Middle frontal gyrus (tissue), 1 donor: ENCODE results near the gene VMAC.
"Not testable (repeated sequence)": the region's sequence is repeated elsewhere in the genome, so short reads cannot be mapped to it uniquely, and the experiment has no call there.

Source experiments
- DNase-seq: peaks from one replicate; pipeline ENCODE4 v3.0.0-alpha.2; 2015; ENCODE audit warnings: low spot score; ENCODE audit errors: extremely low spot score

VMAC gene, protein sequence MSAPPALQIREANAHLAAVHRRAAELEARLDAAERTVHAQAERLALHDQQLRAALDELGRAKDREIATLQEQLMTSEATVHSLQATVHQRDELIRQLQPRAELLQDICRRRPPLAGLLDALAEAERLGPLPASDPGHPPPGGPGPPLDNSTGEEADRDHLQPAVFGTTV

DNA sequence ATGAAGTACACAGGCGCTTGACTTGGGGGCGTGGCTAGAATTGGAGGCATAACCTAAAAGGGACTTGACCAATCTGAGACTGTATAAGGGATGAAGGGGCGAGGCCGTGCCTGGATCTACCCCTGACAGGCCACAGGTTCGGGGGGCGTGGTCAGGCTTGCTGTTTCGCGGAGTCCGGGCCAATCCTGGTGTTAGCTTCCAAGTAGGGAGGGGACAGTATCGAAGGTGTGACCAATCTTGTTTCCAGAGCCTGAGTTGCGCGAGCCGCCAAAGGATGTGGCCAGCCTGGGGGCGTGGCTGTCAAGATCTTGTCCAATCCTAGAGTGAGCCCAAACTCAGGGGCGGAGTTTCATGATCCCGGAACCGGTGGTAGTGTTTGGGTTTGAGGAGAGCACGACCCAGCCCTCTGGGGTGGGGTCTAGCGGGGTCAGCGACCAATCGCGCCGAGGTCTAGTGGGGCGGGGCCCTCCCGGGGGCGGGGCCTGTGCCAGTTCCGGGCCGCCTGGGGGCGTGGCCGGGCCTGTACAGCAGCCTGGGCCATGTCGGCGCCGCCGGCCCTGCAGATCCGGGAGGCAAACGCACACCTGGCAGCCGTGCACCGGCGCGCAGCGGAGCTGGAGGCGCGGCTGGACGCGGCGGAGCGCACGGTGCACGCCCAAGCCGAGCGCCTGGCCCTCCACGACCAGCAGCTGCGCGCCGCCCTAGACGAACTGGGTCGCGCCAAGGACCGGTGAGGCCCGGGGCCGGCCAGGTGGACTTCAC, at the start of gene VMAC:
TSS of gene VMAC (plus strand) at position 521 of the 762 bp plus-strand sequence. CDS start at position 540, 19 bp downstream.
- DNase-seq, result peak; percentile 99

DNA sequence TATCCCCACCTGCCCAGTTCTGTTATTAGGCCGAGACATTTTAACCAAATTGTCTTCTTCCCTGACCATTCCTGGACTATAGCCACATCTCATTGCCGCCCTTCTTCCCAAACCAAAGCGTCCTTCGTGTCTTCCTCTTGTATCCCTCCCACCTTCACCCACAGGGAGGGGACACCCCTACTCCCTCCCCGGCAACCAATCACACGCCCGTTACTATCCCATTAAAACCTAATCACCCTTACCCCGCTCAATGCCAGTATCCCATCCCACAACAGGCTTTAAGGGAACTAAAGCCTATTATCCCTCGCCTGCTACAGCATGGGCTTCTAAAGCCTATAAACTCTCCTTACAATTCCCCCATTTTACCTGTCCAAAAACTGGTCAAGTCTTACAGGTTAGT, 49.5 kb upstream of the VMAC start:
- not testable (repeated sequence) for DNase-seq

DNA sequence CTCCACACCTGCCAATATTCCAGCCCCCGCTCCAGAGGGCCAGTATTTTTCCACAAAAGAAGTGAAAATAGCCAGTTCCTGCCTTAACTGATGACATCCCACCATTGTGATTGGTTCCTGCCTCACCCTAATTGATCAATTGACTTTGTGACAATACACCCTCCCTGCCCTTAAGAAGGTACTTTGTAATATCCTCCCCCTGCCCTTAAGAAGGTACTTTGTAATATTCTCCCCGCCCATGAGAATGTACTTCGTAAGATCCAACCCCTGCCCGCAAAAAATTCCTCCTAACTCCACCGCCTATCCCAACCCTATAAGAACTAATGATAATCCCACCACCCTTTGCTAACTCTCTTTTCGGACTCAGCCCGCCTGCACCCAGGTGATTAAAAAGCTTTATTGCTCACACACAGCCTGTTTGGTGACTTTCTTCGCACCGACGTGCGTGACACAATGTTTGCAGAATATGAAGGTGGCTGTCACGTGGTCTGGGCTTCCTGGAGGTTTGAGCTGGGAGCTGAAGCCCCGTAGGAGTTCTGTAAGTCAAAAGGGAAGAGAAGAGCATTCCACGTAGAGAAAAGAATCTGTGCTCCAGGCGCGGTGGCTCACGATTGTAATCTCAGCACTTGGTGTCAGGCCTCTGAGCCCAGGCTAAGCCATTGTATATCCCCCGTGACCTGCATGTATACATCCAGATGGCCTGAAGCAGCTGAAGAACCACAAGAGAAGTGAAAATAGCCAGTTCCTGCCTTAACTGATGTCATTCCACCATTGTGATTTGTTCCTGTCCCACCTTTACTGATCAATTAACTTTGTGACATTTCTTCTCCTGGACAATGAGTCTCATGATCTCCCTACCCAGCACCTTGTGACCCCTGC, 47.2 kb upstream of the VMAC start:
- DNase-seq, result no peak

DNA sequence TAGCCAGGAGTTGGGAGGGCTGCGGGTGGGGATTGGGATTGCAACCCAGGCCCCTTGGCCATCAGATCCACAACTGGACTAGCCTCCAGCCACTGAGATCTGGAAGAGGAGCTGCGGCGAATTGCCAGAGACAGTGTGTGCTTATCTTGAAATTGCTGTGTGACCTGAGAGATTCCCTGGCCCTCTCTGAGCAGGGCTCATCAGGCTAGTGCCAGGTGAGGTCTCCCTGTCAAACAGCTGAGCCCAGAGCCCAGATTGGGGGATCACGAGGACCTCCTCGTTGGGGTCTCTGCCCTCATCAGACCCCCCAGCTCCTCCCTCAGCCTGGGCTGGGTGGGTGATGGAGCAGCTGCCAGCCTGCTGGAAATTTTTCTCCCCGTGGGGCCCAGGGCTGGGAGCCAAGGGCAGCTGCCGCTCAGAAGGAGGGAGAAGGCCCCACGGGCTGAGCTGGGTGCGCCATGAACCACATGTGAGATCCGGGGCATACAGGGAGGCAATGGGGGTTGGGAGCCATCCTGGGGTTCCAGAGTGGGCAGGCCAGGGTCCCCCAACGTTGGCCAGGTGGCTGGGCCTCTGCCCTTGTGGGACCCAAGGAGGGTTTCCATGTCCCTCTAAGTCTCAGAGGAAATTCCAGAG, 41.5 kb upstream of the VMAC start:
- no peak for DNase-seq

DNA sequence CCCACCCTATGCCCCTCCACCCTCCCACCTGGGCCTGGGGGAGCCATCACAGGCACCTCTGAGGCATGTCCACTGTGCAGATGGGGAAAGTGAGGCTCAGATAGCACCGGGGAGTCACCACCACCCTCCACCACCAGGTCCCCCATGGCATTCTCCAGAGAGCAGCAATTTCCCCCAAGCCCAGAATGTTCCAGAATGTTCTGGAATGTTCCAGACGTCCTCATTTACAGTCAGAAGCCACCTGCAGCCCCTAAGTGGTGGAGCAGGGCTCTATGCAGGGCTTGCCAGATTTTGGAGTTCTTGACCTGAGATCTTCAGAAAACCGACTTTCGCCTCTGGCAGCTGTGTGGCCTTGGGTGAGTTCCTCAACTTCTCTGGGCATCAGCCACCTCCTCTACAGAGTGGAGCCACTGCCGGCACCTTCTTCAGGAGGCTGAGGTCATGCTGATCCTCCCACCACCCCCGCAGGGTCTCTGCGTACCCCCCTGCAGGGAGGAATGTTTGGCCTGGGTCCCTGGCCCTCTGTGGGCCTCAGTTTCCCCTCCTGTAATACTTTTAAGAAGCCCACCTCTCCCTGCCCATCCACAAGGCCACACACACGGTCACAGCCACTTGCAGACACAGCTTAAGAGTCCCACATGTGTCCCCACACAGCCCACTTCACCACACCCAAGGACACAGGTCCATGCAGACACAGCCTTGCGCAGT, 40.5 kb upstream of the VMAC start:
- no peak for DNase-seq

DNA sequence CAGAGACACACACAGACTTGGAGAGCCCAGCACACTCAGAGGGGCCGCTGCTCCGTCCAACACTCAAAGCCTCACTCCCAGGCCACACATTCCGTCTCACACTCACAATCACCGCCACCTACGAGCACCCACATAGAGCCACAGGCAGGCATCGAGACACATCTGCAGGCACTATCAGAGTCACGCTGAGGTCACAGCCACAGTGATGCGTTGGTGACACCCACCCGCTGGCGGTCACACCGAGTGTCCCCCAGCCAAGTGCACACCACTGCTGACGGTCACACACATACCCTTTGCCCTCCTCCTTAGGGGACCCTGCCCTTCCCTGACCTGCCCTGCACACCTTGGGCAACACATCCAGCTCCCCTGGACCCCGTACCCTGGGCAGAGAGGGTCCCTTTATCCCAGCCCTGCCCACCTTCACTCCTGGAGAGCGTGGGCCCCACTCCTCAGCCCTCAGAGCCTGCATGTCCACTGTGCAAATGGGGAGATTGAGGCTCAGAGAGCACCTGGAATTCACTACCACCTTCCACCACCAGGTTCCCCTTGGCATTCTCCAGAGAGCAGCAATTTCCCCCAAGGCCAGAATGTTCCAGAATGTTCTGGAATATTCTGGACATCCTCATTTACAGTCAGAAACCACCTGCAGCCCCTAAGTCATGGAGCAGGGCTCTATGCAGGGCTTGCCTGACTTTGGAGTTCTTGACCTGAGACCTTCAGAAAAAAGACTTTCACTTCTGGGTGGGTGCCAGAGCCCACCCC, 39.8 kb upstream of the VMAC start:
- DNase-seq, result no peak

DNA sequence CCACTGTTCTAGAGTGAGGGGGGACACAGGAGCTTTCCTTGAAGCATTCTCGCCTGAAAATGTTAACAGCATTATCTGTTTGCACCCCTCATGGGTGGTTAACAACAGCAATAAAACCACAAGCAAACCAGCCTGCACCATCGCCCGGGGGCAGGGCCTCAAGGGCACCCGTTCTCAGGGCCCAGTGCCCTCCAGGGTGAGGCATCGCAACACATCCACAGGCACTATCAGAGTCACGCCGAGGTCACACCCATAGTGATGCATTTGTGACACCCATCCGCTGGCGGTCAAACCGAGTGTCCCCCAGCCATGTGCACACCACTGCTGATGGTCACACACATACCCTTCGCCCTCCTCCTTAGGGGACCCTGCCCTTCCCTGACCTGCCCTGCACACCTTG, 38.9 kb upstream of the VMAC start:
- DNase-seq, result no peak

DNA sequence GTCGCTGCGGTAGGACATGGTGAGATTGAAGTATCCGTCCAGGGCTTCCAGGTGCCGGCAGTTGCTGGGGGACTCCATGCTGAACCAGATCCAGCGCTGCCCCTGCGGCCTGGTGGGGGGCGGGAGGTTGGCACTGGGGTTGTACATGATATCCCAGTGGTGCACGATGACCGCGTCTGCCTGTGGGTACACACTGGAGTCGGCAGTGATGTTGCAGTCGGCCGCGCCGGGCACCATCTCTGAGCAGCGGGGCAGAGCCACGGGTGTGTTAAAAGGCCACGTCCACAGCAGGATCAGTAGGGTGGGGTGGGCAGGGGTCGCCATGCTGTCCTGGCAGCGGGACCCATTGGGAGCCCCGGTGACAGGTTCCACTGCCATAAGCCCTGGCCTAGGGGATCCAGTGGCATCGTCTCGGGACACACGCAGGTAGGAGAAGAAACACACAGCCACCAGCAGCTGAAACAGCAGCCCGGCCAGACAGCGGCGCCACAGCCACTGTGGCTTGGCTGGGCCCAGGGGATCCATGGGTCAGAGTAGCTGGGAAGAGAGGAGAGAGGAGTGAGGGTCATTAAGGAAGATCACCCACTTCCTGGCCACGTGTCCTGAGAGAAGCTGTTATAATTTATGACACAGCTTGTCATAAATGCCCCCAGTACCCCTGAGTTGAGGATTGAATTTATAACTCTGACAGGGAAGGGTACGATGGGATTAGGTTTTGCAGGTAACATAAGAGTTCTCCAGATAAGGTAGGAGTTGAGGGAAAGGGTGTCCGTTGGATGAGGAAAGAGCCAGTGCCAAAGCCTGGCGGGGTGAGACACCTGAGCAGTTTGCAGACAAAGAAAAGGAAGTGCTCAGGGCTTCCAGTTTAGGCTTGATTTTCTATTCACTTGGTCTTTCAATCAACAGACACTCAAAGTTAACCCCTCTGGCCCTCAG, 37.2 kb upstream of the VMAC start:
- DNase-seq, result no peak

DNA sequence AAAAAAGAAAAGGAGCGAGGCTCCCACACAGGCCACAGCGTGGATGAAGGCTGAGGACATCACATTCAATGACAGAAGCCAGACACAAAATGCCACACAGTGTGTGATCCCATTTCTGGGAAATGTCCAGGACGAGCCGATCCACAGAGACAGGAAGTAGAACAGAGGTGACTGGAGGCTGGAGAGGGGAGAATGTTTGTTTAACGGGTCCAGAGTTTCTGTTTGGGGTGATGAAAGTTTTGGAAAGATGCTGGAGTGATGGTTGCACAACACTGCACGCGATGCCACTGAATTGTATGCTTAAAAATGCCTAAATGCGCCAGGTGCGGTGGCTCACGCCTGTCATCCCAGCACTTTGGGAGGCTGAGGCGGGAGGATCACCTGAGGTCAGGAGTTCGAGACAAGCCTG, 33.7 kb upstream of the VMAC start:
- DNase-seq, result no peak

DNA sequence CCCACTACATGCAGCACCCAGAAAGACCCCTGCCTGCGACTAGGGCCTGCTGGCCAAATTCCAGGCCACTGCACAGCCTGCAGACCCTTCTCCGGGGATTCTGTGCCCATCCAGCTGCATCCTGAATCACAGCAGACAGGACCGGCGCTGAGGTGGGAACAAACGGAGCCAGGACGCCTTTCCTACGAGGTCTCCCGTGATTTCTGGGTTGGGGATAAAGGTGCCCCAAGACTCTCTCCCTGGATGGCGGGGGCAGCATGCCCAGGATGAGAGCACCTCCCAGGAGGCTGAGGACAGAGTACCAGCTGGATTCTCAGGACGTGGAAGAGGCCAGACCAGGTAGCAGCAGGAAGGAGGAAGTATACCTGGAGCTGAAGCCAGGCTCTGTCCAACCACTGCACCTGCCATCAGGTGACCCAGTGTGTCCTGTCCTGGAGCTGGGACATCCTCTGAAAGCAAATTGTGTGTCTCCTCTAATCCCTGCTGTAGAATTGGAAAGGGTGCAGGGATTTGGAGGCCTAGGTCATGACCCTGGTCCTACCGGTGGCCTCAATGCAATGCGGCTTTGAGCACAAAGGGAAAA, 31.0 kb upstream of the VMAC start:
- DNase-seq, result no peak

DNA sequence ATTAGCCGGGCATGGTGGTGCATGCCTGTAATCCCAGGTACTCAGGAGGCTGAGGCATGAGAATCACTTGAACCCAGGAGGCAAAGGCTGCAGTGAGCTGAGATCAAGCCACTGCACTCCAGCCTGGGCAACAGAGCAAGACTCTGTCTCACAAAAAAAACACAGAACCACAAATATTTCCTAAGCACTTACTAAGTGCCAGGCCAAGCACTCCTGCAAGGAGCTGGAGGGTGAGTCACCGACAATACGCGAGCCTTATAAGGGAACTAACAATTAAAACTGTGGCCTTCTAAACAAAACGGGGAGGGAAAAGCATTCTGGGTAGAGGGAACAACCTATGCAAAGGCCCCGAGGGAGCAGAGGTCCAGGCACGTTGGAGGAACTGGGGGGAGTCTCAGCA, 30.2 kb upstream of the VMAC start:
- DNase-seq, result not testable (repeated sequence)

DNA sequence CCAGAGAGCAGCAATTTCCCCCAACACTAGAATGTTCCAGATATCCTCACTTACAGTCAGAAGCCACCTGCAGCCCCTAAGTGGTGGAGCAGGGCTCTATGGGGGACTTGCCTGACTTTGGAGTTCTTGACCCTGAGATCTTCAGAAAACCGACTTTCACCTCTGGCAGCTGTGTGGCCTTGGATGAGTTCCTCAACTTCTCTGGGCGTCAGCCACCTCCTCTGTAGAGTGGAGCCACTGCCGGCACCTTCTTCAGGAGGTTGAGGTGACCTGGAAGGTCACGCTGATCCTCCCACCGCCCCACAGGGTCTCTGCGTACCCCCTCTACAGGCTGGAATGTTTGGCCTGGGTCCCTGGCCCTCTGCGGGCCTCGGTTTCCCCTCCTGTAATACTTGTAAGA, 27.2 kb upstream of the VMAC start:
- DNase-seq, result no peak

DNA sequence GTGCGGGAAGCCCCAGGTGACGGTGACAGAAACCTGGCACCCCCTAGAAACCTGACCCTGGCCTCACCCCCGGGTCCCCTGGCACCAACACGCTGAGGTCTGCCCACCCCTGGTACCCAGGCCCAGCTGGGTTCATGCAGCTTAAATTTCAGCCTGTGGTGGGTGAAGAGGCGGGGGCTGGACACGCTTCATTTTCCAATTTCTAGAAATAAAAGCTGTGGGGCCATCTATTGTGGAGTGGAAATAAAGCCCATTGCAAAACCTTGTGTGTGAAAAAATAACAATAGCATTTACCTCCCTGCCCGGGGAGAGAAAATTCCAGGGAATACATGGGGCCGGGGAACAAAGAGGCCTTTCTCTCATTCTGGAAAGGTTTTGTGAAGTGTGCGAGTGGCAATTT, 26.8 kb upstream of the VMAC start:
- DNase-seq, result no peak

DNA sequence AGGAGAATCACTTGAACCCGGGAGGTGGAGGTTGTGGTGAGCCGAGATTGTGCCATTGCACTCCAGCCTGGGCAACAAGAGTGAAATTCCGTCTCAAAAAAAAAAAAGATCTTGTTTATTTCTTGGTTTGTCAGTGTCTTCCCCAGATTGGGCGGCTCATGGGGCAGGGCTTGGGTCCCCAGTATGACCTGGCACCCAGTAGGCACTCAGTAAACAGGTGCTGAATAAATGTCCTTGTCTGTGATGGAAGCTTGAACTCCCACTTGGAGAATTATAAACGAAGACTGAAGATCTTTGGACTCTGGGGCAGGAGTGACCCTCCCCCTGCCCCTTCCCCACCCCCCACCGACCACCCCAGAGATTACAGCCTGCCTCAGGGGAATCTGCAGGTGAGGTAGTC, 24.5 kb upstream of the VMAC start:
- DNase-seq, result no peak

DNA sequence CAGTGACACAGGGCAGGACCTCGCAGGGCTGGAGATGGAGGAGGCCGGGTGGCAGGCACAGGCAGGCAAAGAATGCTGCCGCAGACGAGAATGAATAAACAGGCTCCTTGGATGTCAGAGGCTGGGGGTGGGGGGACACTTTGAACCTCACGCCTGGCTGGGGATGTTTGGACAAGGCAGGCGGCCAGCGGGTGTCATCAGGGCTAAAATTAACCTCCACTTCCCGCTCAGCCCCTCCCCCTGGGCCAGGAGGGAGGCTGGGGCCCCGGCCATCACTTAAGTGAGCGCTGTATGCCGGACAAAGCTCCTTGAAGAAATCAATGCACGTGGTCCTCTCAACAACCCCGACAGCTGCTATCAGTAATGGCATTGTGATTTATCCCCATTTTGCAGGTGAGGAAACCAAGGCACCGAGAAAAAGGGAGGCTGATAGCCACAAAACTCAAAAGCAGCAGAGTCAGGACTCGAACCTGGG, 24.0 kb upstream of the VMAC start:
- no peak for DNase-seq

DNA sequence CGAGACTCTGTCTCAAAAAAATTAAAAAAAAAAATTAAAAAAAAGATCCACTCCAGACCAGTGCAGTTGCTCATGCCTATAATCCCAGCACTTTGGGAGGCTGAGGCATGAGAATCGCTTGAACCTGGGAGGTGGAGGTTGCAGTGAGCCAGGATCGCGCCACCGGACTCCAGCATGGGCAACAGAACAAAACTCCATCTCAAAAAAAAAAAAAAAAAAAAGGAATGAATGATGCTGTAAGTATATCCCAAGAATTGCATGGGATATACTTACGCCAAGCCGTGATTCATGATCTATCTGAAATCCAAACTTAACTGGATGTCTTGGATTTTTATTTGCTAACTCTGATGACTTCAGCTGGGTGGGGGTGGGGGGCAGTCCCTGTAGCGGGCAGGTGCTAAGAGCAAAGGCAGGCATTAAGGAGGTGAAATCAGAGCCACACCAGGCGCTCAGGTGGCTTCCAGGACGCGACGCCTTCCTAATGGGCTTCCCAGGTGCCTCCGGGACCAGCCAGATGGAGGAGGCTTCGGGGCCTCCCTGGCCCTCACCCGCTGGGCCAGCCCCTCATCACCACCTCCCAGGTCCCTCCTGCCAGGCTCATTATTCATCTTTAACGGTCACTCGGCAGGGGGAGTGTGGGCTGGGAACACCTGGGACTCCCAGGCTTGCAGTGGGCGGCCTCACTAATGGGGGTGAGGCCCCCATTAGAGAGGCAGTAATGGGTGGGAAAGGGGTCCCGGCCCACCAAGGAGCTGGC, 23.0 kb upstream of the VMAC start:
- no peak for DNase-seq

DNA sequence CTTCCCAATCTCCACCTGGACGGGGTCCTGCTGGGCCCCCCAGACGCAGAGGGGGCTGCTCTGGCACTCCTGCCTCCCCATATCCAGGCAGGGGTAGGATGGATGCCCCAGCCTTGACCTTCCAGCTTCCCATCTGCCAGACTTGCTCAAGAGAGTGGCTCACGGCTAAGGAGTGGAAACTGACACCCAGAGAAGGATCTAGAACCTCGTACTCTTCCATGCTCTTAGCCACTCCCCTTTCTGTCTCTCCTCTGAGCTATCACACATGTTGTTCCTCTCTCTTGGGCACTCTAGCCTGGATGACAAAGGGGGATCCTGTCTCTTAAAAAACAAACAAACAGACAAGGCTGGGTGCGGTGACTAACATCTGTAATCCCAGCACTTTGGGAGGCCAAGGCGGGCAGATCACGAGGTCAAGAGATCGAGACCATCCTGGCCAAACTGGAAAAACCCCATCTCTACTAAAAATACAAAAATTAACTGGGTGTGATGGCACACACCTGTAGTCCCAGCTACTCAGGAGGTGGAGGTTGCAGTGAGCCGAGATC, 22.2 kb upstream of the VMAC start:
- no peak for DNase-seq
